Thyroid gland (tissue), 4 donors: Measurements from ENCODE around the gene RYR3.

Experiments used
- POLR2A ChIP-seq, 2 donors: fragments of 450-650 bp; IDR thresholded peaks; one replicate each; pipeline ENCODE4 v1.6.1; 2017; ENCODE audit warnings: antibody characterized with exemption in 2 of 2, mild to moderate bottlenecking in 2 of 2, moderate library complexity in 1 of 2
- TF ChIP-seq, protein P1 (sequence below), 6 experiments: fragments of 200-600 bp in 3 of 6; fragments of 450-650 bp in 3 of 6; sonication (generic) in 3 of 6; IDR thresholded peaks; one replicate each; pipeline ENCODE4 v1.5.1; 2016 to 2019; ENCODE audit warnings: antibody characterized with exemption in 6 of 6, mild to moderate bottlenecking in 2 of 6, inconsistent platforms in 1 of 6, moderate library complexity in 1 of 6

DNA sequence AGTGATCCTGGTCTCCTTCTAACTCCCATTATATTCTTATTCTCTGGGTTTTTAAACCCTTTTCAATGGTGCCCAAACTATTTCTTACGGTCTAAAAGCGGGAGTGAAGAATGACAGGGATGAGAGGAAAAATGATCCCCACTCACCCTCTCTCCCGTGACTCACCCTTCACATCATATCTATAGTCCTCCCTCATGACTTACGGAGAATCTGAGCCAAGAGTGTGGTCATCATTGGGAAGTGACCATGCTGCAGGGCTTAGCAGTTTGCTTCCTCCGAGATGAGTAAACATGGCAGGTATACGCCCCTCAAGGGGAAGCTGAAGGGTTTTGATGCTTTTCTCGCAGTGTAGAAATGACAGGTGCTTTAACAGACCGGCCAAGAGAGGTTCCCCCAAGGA, 274.0 kb downstream of the RYR3 start:
- TF ChIP-seq, protein P1, sequence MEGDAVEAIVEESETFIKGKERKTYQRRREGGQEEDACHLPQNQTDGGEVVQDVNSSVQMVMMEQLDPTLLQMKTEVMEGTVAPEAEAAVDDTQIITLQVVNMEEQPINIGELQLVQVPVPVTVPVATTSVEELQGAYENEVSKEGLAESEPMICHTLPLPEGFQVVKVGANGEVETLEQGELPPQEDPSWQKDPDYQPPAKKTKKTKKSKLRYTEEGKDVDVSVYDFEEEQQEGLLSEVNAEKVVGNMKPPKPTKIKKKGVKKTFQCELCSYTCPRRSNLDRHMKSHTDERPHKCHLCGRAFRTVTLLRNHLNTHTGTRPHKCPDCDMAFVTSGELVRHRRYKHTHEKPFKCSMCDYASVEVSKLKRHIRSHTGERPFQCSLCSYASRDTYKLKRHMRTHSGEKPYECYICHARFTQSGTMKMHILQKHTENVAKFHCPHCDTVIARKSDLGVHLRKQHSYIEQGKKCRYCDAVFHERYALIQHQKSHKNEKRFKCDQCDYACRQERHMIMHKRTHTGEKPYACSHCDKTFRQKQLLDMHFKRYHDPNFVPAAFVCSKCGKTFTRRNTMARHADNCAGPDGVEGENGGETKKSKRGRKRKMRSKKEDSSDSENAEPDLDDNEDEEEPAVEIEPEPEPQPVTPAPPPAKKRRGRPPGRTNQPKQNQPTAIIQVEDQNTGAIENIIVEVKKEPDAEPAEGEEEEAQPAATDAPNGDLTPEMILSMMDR (IDR thresholded peaks at IDR 0.05): no peak
- TF ChIP-seq POLR2A (IDR thresholded peaks at IDR 0.05): no peak
